Activated naive CD4-positive, alpha-beta T cell treated with anti-CD3 and anti-CD28 coated beads, Interleukin-2, amount 50 U/mL, for 16 hours (primary cell): ENCODE results near the gene ELL.

Source experiments
- DNase-seq: peaks from one replicate; pipeline ENCODE4 v3.0.0-alpha.2; 2020

The ELL gene

GRCh38 chr19:18442941-18443340, 78.9 kb downstream of the ELL start:
- DNase-seq = no peak

- no peak for DNase-seq
Measured at GRCh38 chr19:18441804-18442788, 79.8 kb downstream of the ELL start.

GRCh38 chr19:18440936-18441803, 80.7 kb downstream of the ELL start:
- no peak for DNase-seq

GRCh38 chr19:18440415-18440877, 81.4 kb downstream of the ELL start:
- DNase-seq = no peak

- DNase-seq = no peak
Measured at GRCh38 chr19:18439910-18440237, 82.0 kb downstream of the ELL start.

- no peak for DNase-seq
Measured at GRCh38 chr19:18439025-18439909, 82.6 kb downstream of the ELL start.

GRCh38 chr19:18438331-18439024, 83.4 kb downstream of the ELL start:
- no peak for DNase-seq

- peak; percentile 58 for DNase-seq
Measured at GRCh38 chr19:18437491-18438330, 84.2 kb downstream of the ELL start, which contains the start of gene ISYNA1. Gene ISYNA1 (minus strand): TSS chr19:18438133. CDS start chr19:18437979, 154 bp downstream.

GRCh38 chr19:18436671-18437490, 85.0 kb downstream of the ELL start:
- peak; percentile 70 for DNase-seq

GRCh38 chr19:18435842-18436670, 85.8 kb downstream of the ELL start:
- no peak for DNase-seq

GRCh38 chr19:18435178-18435841, 86.6 kb downstream of the ELL start:
- DNase-seq = no peak

GRCh38 chr19:18434411-18435175, 87.3 kb downstream of the ELL start:
- DNase-seq = no peak

GRCh38 chr19:18433735-18434398, 88.0 kb downstream of the ELL start:
- DNase-seq = no peak

GRCh38 chr19:18433015-18433691, 88.7 kb downstream of the ELL start:
- peak; percentile 41 for DNase-seq

- DNase-seq = no peak
Measured at GRCh38 chr19:18432275-18433014, 89.4 kb downstream of the ELL start.
